NOMO-1 treated with DMSO at 0.1 percent for 48 hours (cell line): ENCODE results near the gene ADGRB2.

Experiments used
- DNase-seq: peaks from one replicate; lab custom pipeline; 2025; ENCODE audit not compliant: unreplicated experiment; lab: John Stamatoyannopoulos, UW

ADGRB2 gene

GRCh38 chr1:31704271-31705079 is 59.7 kb downstream of the ADGRB2 start:
- no peak for DNase-seq

DNA sequence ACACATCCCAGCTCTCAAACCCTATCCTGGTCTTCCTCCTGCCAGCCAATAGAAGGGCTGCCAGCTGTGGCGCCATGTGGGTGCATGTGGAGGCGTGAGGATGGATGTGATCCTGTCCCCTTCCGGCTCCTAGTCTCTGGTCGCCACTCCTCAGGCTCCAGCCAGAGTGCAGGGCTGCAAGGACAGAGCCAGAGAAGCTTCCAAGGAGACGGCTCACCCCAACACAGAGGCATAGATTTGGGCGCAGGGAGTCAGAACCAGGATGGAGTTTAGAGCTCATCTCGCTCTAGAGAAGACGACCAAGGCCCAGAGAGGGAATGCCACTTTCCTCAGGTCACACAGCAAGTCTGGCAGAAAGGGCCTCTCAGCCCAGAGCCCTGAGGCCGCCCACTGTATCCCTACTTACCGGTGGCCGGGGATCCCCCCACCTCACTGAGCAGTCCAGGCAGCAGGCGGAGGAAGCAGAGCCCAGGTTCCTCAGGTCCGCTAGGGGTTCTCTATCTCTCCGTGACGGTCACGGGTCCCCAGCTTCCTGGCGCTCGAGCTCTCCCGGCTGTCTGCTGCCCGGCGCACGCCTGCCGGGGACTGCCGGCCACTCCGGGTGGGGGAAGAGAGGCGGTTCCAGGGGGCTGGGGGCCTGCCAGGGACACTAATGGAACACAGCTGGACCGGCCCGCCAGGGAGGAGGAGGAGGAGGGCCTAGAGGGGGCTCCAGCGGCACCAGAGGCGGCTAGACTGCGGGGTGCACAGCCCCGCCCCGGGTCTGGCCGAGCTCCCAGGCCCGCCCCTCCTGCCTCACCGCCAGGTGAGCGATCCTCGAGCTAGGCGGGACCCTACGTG is 60.5 kb downstream of the ADGRB2 start, which contains the start of gene COL16A1:
TSS of gene COL16A1 (minus strand) at position 587 of the 840 bp plus-strand sequence. CDS start 1,824 bp downstream, outside the sequence.
- no peak for DNase-seq

DNA sequence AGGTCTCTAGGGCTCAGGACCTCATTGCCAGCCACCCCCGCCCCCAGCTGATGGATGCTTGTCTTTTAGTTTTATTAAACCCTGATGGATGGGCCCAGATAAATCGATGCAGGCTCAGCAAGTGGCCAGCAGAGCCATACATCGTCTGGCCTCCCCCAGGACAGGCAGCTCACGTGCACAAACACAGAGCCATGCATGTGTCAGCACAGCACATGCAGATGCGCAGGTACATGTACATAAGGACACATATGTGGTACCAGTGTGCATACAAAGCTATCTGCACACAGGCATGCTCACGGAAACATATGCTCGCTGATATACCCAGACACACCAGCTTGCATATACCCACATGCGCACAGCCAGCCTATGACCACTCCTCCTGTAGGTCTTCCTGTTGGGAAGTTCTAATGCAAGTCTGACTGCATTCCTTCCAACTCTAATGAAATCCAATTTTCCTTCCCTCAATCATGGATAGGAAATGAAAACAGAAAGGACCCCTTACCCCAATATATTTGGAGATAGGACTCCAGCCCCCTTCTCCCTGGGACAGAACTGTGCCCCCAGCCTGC is 61.2 kb downstream of the ADGRB2 start:
- DNase-seq, result no peak

GRCh38 chr1:31701091-31701736 is 62.9 kb downstream of the ADGRB2 start:
- DNase-seq, result peak; percentile 29

- DNase-seq, result no peak
These were observed 63.6 kb downstream of the ADGRB2 start for GRCh38 chr1:31700468-31701090.

GRCh38 chr1:31699341-31699891 is 64.7 kb downstream of the ADGRB2 start:
- no peak for DNase-seq

GRCh38 chr1:31697369-31697984 is 66.7 kb downstream of the ADGRB2 start:
- no peak for DNase-seq

- no peak for DNase-seq
These were observed 67.9 kb downstream of the ADGRB2 start for GRCh38 chr1:31696242-31696641.

DNA sequence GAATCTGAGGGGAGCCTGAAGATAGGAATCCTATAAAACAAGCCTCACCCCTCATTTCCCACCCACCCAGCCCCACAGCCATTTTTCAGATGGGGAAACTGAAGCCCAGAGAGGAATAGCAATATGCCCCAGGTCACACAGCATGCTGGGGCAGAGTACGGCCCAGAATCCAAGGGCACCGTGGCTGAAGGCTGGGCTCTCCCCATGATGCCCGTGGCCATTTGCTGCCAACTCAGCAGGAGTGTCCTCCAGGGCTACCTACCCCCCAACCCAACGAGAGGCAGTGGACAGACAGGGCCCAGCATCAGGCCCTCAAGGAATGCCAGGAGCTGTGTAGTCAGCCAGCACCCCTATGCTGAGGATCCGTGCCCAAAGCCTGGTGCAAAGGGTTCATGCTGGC is 68.8 kb downstream of the ADGRB2 start:
- DNase-seq, result no peak

DNA sequence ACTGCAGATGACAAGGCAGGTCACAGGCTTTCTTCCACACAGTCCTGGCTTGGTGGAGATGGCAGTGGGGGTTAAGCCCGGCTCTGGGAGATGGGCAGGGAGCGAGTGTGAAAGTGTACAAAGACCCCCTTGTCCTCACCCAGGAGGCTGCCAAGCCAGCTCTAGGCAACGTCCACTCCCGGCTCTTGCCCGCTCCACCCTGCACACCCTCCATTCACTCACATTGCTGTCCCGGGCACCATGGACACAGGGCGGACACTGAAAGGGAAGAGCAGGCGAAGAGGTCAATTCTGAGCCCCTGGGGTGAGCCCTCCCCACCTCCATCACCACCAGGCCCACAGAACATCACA is 69.2 kb downstream of the ADGRB2 start:
- no peak for DNase-seq

DNA sequence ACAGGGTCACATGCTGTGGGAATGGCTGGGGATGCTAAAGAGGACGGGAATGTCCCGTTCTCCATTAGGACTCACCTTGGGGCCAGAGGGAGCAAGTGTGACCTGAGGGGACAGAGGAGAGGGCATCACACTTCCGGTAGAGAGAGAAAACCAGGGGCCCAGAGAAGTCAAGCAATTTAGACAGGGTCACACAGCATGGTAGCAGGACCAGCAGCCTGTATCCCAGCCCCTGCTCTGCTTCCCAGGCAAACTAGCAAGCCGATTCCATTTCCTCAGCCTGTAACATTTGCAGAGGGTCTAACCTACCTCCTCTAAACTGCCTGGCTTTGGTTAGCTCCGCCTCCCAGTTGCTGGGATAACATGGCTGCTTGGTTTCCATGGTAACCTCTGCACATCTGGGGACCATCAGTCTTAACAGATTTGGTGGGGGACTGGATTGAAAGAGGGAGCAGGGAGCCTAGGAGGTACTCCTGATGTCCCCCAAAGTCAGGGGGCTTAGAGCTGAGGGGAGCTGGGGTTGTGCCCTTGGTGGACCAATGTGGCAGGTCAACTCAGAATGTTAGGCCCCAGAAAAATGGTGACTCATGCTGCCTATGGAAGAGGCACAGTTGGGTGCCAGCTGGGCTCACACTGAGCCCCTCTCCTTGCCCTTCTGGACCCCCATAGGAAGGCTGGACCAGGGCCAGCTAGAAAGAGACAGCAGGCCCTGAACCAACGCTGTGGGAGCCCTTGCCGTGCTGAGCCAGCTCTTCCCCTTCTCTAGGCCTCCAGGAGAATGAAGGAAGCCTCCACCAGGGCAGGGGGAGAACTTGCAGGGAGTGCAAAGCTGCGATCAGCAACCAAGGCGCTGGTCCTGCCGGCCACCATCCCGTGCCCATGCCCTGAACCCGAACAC is 69.8 kb downstream of the ADGRB2 start:
- no peak for DNase-seq

- no peak for DNase-seq
These were observed 70.9 kb downstream of the ADGRB2 start for GRCh38 chr1:31693231-31693630.

DNA sequence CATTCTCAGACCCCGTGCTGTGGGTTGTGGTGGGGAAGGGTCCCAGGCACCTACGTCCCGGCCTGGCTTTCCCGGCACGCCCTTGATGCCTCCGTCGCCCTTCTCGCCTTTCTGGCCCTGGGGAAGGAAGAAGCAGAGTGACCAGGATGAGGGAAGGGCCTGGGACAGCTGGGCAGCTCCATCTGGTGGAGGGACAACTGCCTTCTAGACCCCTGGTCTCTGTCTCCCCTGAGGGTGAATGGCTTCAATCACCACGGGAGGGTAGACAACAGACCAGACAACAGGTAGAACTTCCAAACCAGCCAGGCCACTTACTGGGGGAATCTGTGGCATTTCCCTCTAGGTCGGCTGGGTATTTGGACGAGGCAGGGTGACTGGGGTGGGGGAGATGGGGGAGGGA is 72.2 kb downstream of the ADGRB2 start:
- DNase-seq, result no peak

GRCh38 chr1:31691446-31691845 is 72.7 kb downstream of the ADGRB2 start:
- no peak for DNase-seq

DNA sequence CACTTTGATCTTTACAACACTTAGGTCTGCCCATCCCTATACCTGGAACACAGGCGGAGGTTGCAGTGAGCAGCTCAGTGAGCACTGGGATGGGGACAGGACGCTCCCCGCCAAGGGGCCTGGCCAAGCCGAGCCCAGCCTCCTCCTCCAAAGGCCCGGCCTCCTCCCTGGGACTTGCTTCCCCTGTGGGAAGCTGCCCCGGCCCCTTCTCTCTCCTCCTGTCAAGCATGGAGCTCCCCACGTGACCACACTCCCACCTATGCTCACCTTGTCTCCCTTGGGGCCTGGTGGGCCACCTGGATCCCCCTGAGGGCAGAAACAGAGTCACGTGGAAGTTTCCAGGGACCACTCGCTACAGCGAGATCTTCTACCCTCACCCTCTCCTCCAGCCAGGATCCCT is 73.2 kb downstream of the ADGRB2 start:
- no peak for DNase-seq

- no peak for DNase-seq
These were observed 74.3 kb downstream of the ADGRB2 start for GRCh38 chr1:31689854-31690253.

DNA sequence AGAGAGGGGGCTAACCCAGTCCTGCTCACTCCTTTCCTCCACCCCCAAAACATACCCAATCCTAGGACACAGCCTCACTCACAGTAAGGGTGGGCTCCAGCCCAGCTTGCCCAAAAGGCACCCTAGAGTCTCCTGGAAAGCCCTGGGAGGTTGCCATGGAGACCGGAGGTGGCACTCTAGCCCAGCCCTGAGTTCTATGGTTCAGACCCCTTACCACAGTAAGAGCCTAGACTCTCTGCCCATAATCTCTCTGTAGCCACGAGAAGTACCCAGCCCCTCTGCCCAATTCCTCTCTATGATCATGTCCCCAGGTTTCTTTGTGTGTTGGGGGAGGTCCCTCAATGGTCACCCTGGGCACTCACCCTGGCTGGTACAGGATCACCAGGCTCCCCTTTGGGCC is 74.8 kb downstream of the ADGRB2 start:
- DNase-seq, result no peak

GRCh38 chr1:31688233-31688918 is 75.8 kb downstream of the ADGRB2 start:
- no peak for DNase-seq

GRCh38 chr1:31687601-31688000 is 76.5 kb downstream of the ADGRB2 start:
- DNase-seq, result no peak
